GM19099 (cell line): ENCODE data around the gene GRID1.

Source experiments
- POLR2A ChIP-seq: IDR thresholded peaks from 3 replicates; pipeline ENCODE4 v1.6.1; 2011; ENCODE audit warnings: low read depth; ENCODE audit not compliant: insufficient read length; ENCODE audit errors: extremely low read depth

GRID1 gene

DNA sequence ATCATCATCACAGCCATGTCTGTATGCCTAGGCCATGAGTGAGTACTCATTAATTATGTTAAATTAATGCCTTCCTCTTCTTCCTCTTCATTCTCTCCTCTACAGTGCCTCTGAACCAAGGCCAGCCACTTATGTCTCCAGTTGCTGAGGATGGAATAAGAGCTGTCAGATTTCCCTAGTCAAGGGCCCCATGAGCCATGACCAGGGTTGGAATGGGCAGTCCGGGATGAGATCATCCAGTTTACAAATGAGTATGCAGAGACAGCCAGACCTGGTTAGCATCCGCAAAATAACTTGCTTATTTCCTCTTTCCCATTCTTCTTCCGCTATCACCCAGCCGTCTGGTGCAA is 342.7 kb downstream of the GRID1 start:
- no peak for TF ChIP-seq POLR2A

GRCh38 chr10:86023336-86023735 is 343.3 kb downstream of the GRID1 start:
- no peak for TF ChIP-seq POLR2A

DNA sequence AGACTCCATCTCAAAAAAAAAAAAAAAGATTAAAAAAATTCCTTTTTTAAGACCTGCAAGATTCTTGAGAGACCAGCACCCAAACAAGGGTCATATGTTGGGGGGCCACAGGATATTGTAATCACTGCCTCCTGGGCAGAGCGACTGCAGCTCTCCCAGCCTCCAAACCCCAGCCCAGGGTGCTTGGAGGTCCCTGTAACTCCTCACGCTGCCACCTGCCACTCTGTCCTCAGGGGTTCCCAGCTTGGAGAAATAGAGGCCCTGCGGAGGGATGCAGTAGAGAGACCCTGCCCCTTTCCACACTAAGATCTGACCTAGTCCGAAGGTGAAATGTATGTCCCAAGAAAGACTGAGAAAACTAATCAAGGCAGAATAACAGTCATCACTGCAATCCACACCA is 343.7 kb downstream of the GRID1 start:
- no peak for TF ChIP-seq POLR2A

DNA sequence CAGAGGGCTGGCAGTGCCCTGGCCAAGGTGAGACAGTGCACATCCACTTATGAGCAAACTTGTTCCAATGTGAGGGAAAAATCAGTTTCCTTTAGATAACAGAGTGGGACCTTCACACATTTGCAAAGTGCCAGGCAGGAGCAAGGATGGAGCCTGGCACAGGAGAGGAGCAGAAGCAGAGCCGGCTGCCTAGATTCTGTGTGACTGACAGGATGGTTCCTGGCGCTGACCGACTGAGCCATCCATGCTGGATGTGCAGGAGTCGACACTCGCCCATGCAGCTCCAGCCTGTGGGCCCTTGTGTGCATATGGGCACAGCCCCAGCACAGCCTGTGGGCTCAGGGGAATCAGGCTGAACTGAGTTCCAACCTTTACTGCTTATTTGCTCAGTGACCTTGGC is 346.5 kb downstream of the GRID1 start:
- no peak for TF ChIP-seq POLR2A

DNA sequence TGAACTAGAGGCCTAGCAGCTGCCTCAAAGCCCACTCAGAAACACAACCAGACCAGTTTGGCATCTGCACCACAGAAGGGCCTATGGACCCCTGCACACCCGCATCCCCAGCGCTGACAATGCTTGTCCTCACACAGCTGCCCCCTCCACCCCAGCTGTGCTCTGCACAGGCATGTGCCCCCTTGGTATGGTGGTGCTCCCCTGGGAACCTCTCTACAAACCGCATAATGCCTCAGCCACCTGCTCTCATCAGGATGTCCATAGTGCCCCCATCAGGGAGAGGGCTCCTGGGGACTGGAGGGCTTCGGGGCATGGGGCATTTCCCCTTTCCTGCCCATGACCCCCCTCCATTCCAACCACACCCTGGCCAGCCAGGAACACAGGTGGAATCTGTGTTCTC is 347.5 kb downstream of the GRID1 start:
- no peak for TF ChIP-seq POLR2A

- no peak for TF ChIP-seq POLR2A
These were observed 347.9 kb downstream of the GRID1 start for GRCh38 chr10:86018735-86019058.

DNA sequence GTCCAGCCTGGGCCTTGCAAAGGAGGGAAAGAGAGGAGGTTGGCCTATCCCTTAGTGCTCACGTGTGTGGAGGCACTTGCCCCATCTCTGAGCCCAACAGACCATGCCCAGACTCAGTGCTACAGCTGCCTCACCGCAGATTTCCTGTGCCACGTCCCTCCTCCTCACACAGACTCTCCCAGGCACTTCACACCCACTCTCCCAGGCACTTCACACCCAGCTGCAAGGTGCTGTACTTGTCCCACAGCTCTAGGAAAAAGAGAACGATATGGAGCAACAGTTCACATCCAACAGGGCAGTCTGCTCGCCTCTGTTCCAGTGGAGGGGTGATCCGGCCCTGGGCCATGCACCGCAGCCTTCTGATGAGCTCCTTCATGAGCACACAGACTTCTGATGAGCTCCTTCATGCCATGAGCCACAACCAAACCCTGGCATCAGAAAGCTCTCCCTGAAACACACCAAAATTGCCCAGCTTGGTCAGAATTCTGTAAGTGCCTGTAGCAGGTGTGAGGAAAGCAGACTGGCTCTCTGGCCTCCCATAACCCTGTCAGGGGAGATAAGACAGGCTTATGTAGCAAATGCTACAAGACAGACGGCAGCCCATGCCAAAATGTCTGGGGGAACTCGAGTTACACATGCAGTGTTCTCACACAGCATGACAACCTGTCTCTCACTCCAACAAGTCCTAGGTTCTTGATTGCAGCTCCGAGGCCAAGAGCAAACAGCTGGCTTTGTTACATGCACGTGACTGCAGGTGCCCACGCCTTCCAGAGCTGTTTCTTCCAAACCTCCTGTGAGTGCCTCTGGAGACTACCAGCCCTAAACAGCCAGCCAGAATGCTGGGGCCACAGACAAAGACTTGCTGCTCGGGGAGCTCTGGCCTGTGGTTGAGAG is 348.5 kb downstream of the GRID1 start:
- no peak for TF ChIP-seq POLR2A

GRCh38 chr10:86013568-86013967 is 353.0 kb downstream of the GRID1 start:
- TF ChIP-seq POLR2A = no peak

GRCh38 chr10:86007171-86007570 is 359.4 kb downstream of the GRID1 start:
- TF ChIP-seq POLR2A = no peak

DNA sequence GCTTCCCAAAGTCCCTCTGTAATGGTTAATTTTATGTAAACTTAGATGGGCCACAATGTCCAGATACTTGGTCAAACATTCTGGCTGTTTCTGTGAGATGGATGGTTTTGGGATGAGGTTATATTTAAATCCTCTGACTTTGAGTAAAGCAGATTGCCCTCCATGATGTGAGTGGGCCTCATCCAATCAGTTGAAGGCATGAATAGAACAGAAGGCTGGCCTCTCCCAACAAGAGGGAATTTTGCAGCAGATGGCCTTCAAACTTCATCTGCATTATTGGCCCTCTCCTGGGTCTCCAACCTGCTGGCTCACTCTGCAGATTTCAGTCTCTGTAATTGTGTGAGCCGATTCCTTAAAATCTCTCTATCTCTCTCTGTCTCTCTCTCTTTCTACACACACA is 362.3 kb downstream of the GRID1 start:
- no peak for TF ChIP-seq POLR2A

DNA sequence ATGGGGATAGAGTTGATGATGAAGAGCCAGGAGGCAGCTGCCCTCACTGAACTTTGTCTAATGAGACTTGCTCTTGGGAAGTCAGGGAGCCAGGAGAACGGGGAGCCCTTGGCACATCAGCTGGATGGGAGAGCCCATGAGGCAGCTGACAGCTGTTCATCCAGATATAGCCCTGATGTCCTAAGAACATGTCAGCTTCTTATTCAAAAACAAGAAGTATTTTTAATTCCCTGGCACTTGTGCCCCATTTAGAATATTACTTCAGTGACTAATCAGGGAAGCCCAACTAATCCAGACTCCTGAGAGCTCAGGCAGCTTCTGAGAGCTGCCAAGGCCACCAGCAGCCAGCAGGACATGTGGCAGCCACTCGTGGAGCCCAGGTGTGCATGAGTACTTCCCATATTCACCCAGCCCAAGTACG is 363.4 kb downstream of the GRID1 start:
- no peak for TF ChIP-seq POLR2A

DNA sequence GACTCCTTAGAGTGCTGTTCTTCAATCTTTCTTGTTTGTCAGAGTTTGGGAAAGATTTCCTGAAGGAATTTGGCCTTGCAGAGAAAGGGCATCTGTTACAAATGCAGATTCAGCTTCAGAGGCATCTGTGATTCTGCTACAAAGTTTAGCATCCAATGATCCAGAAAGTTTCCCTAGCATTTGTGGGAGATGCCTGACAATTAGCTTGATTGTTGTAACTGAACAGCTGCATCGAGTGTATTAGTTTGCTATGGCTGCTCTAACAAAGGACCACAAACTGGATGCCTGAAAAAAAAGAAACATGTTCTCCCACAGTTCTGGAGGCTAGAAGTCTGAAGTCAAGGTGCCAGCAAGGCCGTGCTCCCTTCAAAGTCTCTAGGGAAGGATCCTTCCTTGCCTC is 365.1 kb downstream of the GRID1 start:
- TF ChIP-seq POLR2A = no peak

DNA sequence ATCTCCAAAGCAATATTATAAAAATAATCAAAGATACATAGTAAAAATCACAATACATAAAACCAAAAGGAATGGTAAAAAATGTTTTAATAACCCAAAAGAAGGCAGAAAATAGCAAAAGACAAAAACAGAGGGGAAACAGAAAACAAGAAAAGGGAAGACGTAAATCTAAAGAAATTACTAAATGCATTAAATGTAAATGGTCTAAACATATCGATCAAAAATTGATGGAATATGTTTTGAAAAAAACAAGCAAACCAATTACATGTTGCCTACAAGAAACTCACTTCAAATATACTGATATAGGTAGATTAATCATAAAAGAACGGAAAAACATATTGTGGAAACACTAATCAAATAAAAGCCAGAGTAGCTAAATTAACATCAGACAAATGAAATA is 369.1 kb downstream of the GRID1 start:
- TF ChIP-seq POLR2A = no peak

- no peak for TF ChIP-seq POLR2A
These were observed 370.8 kb downstream of the GRID1 start for GRCh38 chr10:85995791-85996190.

DNA sequence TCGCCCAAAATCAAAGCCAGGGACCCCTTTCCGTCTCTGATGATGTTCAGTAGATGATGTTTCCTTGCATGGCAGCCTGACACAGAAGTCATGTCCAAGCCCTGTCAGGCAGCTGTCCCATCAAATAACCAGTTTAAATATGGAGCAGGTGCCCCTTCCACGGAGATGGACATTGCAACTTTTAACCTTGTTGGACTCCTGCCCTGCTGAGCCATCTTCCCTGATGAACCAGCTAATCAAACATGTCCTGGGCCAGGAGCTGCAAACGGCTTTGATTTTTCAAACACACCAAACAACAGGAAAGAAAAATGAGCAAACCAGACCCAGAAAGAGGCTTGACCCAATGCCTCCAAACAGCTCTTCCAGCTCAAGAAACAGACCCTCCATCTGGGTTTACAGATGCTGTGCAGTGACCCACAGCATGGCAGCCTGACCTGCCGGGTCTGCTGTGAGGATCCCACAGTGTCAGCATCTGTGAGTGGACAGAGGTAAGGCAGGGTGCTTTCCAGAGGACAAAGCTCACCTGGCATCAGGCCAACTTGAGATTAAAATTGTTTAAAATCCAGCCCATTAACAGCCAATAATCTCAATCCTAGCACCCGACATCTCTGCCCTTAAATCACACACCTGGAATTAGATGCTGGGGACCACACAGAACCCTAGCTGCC is 372.6 kb downstream of the GRID1 start:
- TF ChIP-seq POLR2A = no peak

DNA sequence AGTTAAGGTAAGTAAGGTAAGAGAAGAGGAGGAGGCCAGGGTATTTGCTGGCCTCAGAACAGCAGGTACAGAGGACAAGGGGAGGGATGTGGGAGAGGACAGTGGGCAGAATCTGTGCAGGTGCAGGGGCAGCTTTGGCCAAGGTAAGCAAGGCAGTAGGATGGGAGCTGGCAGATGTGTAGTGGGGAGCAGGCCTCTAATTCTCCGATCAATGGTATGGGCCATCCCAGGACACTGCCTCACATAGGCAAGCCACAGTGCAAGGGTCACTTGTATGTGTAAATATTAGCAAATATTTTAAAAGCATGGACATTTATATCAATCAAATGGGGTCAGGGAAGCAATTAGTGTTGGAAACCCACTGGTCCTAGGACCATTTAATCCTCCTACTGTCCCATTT is 373.5 kb downstream of the GRID1 start:
- no peak for TF ChIP-seq POLR2A
